ENCODE measurements around the gene PLEKHA6. TPM values are rescaled to one million over a fixed set of nuclear protein-coding genes. Genes with fewer than 3 reads are reported as not detected.

Gene PLEKHA6
- polyA plus RNA-seq, 3 donors, result 0.08 TPM; not detected in 1

- H3K27ac ChIP-seq (ENCODE audit: low read depth in 1 of 2, low read length in 2 of 2), result no peak overlapping the region
- H3K36me3 ChIP-seq (replicated peaks in 1 of 2; ENCODE audit: control insufficient read depth in 1 of 2, insufficient read depth in 2 of 2, low read length in 2 of 2), result no peaks in the 10 kb centered on the region
- no peak overlapping the region for H3K4me3 ChIP-seq (replicated peaks in 1 of 3; ENCODE audit: low read depth in 2 of 3, low read length in 3 of 3)
- H4K20me1 ChIP-seq (ENCODE audit: insufficient read depth, low read length), result no peaks in the 10 kb centered on the region
- H3K4me2 ChIP-seq (replicated peaks; ENCODE audit: extremely low read depth, low read length, poor library complexity, severe bottlenecking), result no peak overlapping the region
- Mint-ChIP-seq H3K9me3 (peaks cover 0 to 3% (median 0%) of the 10 kb centered on the region in 7 donors), H3K4me3 (no peak overlapping the region), H3K36me3 (peaks cover 0 to 1% of the 10 kb centered on the region in 2 donors), H3K27ac (peak overlapping the region in 1 of 7 donors; percentile 4), H3K27me3 (ENCODE audit: low read depth in 3 of 3) (peaks cover 0 to 1% (median 0%) of the 10 kb centered on the region in 3 donors), H3K4me1 (peaks cover 2% of the 10 kb centered on the region)
- WGBS (ENCODE audit: insufficient coverage), result 92% methylated on average over 5 of the region's 5 CpGs
- no peak overlapping the region for H2AFZ ChIP-seq (ENCODE audit: insufficient read depth, low read depth, low read length, poor library complexity, severe bottlenecking)
- H3K4me1 ChIP-seq (ENCODE audit: control insufficient read depth in 1 of 2, insufficient read depth in 2 of 2, low read length in 2 of 2), result no peaks in the 10 kb centered on the region
- TF ChIP-seq, protein P1, sequence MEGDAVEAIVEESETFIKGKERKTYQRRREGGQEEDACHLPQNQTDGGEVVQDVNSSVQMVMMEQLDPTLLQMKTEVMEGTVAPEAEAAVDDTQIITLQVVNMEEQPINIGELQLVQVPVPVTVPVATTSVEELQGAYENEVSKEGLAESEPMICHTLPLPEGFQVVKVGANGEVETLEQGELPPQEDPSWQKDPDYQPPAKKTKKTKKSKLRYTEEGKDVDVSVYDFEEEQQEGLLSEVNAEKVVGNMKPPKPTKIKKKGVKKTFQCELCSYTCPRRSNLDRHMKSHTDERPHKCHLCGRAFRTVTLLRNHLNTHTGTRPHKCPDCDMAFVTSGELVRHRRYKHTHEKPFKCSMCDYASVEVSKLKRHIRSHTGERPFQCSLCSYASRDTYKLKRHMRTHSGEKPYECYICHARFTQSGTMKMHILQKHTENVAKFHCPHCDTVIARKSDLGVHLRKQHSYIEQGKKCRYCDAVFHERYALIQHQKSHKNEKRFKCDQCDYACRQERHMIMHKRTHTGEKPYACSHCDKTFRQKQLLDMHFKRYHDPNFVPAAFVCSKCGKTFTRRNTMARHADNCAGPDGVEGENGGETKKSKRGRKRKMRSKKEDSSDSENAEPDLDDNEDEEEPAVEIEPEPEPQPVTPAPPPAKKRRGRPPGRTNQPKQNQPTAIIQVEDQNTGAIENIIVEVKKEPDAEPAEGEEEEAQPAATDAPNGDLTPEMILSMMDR (IDR thresholded peaks at IDR 0.05), result no peak
- no peaks in the 10 kb centered on the region for H3K9me3 ChIP-seq (replicated peaks in 1 of 2; ENCODE audit: control insufficient read depth in 1 of 2, insufficient read depth in 1 of 2, low read length in 2 of 2)
- DNase-seq, result no peak
- H3K79me2 ChIP-seq (ENCODE audit: insufficient read depth, low read length), result no peaks in the 10 kb centered on the region
- no peaks in the 10 kb centered on the region for H3K27me3 ChIP-seq (ENCODE audit: control insufficient read depth in 2 of 2, insufficient read depth in 2 of 2, low read length in 2 of 2)
- H3K9ac ChIP-seq (ENCODE audit: insufficient read depth, low read length, poor library complexity, severe bottlenecking), result no peak overlapping the region
- intact Hi-C loops (cut with micrococcal nuclease), result no loop called here
Measured at GRCh38 chr1:204241914-204242313, 117.8 kb downstream of the PLEKHA6 start.

- no peak for DNase-seq
- peak overlapping the region in 1 of 7 donors; percentile 64 for H3K27ac Mint-ChIP-seq
- peaks cover 2% of the 10 kb centered on the region for H3K4me1 Mint-ChIP-seq
Measured at GRCh38 chr1:204241050-204241449, 118.7 kb downstream of the PLEKHA6 start.

More at GRCh38 chr1:204241050-204241449, 118.7 kb downstream of the PLEKHA6 start:
- no peak overlapping the region for H3K4me2 ChIP-seq (replicated peaks; ENCODE audit: extremely low read depth, low read length, poor library complexity, severe bottlenecking)
- H4K20me1 ChIP-seq (ENCODE audit: insufficient read depth, low read length), result no peaks in the 10 kb centered on the region
- WGBS (ENCODE audit: insufficient coverage), result 86% methylated on average over 1 of the region's 2 CpGs
- H3K4me3 Mint-ChIP-seq, result no peak overlapping the region
- no peaks in the 10 kb centered on the region for H3K4me1 ChIP-seq (ENCODE audit: control insufficient read depth in 1 of 2, insufficient read depth in 2 of 2, low read length in 2 of 2)
- H3K36me3 Mint-ChIP-seq, result peaks cover 0 to 1% of the 10 kb centered on the region in 2 donors
- H3K79me2 ChIP-seq (ENCODE audit: insufficient read depth, low read length), result no peaks in the 10 kb centered on the region
- peaks cover 0 to 1% (median 0%) of the 10 kb centered on the region in 3 donors for H3K27me3 Mint-ChIP-seq (ENCODE audit: low read depth in 3 of 3)
- intact Hi-C loops (cut with micrococcal nuclease), result no loop called here
- no peaks in the 10 kb centered on the region for H3K36me3 ChIP-seq (replicated peaks in 1 of 2; ENCODE audit: control insufficient read depth in 1 of 2, insufficient read depth in 2 of 2, low read length in 2 of 2)
- TF ChIP-seq, protein P1 (IDR thresholded peaks at IDR 0.05), result no peak
- no peak overlapping the region for H3K9ac ChIP-seq (ENCODE audit: insufficient read depth, low read length, poor library complexity, severe bottlenecking)
- H3K9me3 Mint-ChIP-seq, result peaks cover 0 to 4% (median 0%) of the 10 kb centered on the region in 7 donors
- H2AFZ ChIP-seq (ENCODE audit: insufficient read depth, low read depth, low read length, poor library complexity, severe bottlenecking), result no peak overlapping the region
- no peaks in the 10 kb centered on the region for H3K9me3 ChIP-seq (replicated peaks in 1 of 2; ENCODE audit: control insufficient read depth in 1 of 2, insufficient read depth in 1 of 2, low read length in 2 of 2)
- H3K4me3 ChIP-seq (replicated peaks in 1 of 3; ENCODE audit: low read depth in 2 of 3, low read length in 3 of 3), result no peak overlapping the region
- H3K27ac ChIP-seq (ENCODE audit: low read depth in 1 of 2, low read length in 2 of 2), result no peak overlapping the region
- no peaks in the 10 kb centered on the region for H3K27me3 ChIP-seq (ENCODE audit: control insufficient read depth in 2 of 2, insufficient read depth in 2 of 2, low read length in 2 of 2)

Measured in CD14-positive monocyte (primary cell).